NB4 (cell line): ENCODE measurements around the gene OMA1.

Experiments
- MYC ChIP-seq: IDR thresholded peaks from 2 replicates; pipeline ENCODE4 v1.6.1; 2011; ENCODE audit warnings: low read depth, low read length
- POLR2A ChIP-seq: IDR thresholded peaks from 2 replicates; pipeline ENCODE4 v1.6.1; 2011; ENCODE audit warnings: mild to moderate bottlenecking; ENCODE audit not compliant: insufficient read length; ENCODE audit errors: extremely low read depth
- TF ChIP-seq, protein P1 (sequence below): IDR thresholded peaks from one replicate; pipeline ENCODE4 v1.5.1; 2012; ENCODE audit warnings: low read depth, low read length
- TF ChIP-seq, protein P2 (sequence below): IDR thresholded peaks from 2 replicates; pipeline ENCODE4 v1.6.1; 2011; ENCODE audit warnings: low read depth, low read length

DNA sequence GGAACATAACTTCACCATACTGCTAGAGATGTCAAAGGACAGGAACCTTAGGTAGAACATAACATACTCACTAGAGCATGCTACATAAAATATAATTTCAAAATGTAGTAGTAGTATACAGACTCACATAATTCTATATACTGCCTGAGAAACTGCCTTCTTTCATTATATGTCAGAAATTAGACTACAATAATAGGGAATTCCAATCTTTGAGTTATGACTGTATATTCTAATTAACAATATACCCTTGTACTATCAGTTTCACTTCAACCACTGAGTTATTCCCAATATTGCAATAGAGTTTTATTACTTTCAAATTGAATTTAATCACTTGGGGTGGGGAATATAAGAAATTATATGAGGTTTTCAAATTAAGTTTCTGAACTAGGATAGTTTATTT is 44.0 kb downstream of the OMA1 start:
- no peak for TF ChIP-seq POLR2A
- TF ChIP-seq, protein P1, sequence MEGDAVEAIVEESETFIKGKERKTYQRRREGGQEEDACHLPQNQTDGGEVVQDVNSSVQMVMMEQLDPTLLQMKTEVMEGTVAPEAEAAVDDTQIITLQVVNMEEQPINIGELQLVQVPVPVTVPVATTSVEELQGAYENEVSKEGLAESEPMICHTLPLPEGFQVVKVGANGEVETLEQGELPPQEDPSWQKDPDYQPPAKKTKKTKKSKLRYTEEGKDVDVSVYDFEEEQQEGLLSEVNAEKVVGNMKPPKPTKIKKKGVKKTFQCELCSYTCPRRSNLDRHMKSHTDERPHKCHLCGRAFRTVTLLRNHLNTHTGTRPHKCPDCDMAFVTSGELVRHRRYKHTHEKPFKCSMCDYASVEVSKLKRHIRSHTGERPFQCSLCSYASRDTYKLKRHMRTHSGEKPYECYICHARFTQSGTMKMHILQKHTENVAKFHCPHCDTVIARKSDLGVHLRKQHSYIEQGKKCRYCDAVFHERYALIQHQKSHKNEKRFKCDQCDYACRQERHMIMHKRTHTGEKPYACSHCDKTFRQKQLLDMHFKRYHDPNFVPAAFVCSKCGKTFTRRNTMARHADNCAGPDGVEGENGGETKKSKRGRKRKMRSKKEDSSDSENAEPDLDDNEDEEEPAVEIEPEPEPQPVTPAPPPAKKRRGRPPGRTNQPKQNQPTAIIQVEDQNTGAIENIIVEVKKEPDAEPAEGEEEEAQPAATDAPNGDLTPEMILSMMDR: no peak
- no peak for TF ChIP-seq MYC
- TF ChIP-seq, protein P2, sequence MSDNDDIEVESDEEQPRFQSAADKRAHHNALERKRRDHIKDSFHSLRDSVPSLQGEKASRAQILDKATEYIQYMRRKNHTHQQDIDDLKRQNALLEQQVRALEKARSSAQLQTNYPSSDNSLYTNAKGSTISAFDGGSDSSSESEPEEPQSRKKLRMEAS: no peak
